ENCODE data around the gene ARIH1.

DNA sequence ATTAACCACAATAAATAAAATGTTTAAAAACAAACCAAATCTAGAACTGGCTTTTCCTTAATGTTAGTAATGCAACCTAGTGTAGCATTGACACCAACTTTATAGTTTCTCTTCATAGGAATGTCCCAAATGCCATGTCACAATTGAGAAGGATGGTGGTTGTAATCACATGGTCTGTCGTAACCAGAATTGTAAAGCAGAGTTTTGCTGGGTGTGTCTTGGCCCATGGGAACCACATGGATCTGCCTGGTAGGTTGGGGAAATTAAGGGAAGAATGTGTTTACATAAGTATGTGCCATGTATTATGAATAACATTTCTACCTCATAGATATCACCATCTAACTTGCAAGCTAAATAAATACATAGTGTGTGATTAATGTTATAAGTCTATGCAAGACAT lies 95.9 kb downstream of the ARIH1 start:
- TF ChIP-seq RCOR1 (conservative IDR thresholded peaks at IDR 0.05; ENCODE audit: low read depth, low read length) (no peak), EZH2 (IDR thresholded peaks at IDR 0.05; ENCODE audit: borderline replicate concordance, control insufficient read depth, low read depth, low read length) (no peak), SIX5 (IDR thresholded peaks at IDR 0.05; ENCODE audit: low read depth, low read length, severe bottlenecking) (no peak)
- TF ChIP-seq, protein P1, sequence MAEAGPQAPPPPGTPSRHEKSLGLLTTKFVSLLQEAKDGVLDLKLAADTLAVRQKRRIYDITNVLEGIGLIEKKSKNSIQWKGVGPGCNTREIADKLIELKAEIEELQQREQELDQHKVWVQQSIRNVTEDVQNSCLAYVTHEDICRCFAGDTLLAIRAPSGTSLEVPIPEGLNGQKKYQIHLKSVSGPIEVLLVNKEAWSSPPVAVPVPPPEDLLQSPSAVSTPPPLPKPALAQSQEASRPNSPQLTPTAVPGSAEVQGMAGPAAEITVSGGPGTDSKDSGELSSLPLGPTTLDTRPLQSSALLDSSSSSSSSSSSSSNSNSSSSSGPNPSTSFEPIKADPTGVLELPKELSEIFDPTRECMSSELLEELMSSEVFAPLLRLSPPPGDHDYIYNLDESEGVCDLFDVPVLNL (IDR thresholded peaks at IDR 0.05; ENCODE audit: low read depth, low read length) = no peak
- TF ChIP-seq, protein P2, sequence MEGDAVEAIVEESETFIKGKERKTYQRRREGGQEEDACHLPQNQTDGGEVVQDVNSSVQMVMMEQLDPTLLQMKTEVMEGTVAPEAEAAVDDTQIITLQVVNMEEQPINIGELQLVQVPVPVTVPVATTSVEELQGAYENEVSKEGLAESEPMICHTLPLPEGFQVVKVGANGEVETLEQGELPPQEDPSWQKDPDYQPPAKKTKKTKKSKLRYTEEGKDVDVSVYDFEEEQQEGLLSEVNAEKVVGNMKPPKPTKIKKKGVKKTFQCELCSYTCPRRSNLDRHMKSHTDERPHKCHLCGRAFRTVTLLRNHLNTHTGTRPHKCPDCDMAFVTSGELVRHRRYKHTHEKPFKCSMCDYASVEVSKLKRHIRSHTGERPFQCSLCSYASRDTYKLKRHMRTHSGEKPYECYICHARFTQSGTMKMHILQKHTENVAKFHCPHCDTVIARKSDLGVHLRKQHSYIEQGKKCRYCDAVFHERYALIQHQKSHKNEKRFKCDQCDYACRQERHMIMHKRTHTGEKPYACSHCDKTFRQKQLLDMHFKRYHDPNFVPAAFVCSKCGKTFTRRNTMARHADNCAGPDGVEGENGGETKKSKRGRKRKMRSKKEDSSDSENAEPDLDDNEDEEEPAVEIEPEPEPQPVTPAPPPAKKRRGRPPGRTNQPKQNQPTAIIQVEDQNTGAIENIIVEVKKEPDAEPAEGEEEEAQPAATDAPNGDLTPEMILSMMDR (IDR thresholded peaks at IDR 0.05 in 2 of 3, conservative IDR thresholded peaks at IDR 0.05 in 1 of 3; ENCODE audit: control insufficient read depth in 2 of 3, extremely low read depth in 1 of 3, insufficient read depth in 1 of 3, low read depth in 3 of 3, low read length in 3 of 3) = no peak
- TF ChIP-seq, protein P3, sequence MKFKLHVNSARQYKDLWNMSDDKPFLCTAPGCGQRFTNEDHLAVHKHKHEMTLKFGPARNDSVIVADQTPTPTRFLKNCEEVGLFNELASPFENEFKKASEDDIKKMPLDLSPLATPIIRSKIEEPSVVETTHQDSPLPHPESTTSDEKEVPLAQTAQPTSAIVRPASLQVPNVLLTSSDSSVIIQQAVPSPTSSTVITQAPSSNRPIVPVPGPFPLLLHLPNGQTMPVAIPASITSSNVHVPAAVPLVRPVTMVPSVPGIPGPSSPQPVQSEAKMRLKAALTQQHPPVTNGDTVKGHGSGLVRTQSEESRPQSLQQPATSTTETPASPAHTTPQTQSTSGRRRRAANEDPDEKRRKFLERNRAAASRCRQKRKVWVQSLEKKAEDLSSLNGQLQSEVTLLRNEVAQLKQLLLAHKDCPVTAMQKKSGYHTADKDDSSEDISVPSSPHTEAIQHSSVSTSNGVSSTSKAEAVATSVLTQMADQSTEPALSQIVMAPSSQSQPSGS (IDR thresholded peaks at IDR 0.05; ENCODE audit: low read length) = no peak

Data from GM12878 (cell line).